ENCODE measurements around the gene COLQ. TPM values are rescaled to one million over a fixed set of nuclear protein-coding genes. Genes with fewer than 3 reads are reported as not detected.
A peak's percentile ranks its signal among the peaks of the same experiment; 100 is the strongest.

Gene COLQ
- total RNA-seq, 1 donor from 2014 or later: 6.1 TPM

DNA sequence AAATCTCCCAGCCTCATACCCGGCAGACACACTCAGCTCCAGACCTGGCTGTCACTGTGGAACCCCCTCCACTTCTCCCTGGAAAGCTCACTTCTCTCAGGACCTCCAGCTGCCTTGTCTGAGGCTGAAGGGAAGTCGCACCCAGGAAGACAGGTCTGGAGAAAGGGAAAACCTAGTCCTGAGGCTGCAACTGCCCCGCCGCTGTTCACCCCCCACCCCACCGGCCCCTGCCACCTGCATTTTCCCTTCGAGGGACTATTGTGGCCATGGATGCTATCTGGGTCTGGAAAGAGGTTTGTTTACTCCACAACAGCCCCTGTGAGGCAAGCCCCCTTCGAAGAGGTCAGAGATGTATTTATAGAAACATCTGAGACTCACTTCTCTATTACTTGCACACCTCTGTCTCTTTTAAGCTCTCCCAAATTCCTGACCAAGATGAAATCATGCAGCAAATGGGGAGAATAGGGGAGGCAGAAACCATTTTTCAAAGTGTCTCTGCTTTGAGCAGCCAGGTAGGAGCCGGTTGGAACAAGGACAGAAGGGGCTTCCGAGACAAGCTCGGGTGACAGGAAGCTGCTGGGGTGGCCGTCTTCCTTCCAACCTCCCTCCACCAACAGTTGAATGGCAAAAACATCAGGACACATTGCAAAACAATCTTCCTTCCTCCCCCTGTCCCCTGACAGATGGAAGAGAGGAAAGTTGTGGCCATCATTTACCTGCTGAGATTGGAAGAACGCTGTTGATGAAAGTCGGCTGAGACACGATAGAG lies 518 bp downstream of the COLQ start:
- no peak for DNase-seq (ENCODE audit: low spot score)

DNA sequence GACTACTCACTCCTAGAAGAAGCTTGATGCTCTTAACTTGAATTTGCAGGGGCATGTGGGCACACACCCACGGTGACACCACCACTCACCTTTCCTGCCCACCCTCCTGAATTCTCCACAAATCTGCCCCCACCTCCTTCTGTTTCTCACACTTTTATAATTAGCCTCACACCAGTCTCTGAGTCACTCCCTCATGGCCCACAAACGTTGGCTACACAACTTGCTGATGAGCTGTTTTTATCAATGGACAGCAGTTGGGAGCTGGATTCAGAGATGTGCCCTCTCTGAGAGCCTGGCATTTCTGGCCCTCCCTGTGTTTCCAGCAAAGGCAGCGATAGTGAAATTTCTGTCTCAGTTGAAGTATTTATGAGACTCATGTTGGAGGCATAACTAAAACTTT lies 1.3 kb downstream of the COLQ start:
- no peak for DNase-seq (ENCODE audit: low spot score)

DNA sequence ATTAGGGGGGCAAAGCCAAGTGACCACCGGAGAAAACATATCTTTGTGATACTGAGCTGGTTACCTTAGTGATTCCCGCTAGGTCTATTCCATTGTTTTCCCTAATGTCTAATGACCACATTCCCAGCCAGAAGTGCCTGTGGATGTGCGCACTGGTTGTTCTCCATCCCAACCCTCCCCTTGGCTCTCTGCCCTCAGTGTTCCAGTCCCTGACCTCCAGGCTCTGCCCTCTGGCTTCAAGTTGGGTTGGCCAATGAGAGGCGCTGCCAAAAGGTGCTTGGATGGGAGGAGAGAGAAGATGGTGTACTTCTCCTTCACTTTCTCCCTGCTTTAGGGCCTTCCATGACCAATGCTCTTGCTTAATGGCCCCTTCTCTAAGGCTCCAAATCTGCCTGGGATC lies 2.4 kb downstream of the COLQ start:
- DNase-seq (ENCODE audit: low spot score): no peak

DNA sequence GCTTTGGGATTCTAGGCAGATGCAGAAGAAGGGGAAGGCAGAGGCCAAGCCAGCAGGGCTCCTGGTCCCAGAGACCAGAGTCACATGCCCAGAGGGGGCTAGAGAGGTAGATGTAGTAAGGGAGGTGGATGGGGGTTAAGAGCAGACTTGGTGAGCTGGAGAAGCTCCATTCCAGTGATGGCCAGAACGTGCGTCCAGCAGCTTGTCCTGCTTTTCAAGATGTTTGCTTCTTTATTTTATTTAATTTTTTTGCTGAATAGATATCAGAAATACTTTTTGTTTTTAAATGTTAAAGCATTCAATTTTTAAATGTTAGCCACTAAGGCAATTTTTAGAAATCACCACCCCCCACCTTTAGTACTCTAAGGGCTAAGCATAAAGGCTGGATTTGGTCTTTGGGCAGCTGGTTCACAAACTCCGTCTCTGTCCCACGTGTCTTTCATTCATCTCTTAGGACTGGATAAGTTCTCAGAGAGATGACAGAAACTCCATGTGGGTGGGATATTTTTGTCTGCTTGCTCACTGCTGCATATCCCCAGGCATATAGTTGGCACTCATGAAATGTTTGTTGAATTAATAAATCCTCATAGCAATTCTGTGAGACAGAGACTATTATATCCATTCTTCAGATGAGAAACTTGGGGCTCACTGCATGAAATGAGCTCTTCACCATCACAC lies 6.7 kb downstream of the COLQ start:
- DNase-seq (ENCODE audit: low spot score): no peak

DNA sequence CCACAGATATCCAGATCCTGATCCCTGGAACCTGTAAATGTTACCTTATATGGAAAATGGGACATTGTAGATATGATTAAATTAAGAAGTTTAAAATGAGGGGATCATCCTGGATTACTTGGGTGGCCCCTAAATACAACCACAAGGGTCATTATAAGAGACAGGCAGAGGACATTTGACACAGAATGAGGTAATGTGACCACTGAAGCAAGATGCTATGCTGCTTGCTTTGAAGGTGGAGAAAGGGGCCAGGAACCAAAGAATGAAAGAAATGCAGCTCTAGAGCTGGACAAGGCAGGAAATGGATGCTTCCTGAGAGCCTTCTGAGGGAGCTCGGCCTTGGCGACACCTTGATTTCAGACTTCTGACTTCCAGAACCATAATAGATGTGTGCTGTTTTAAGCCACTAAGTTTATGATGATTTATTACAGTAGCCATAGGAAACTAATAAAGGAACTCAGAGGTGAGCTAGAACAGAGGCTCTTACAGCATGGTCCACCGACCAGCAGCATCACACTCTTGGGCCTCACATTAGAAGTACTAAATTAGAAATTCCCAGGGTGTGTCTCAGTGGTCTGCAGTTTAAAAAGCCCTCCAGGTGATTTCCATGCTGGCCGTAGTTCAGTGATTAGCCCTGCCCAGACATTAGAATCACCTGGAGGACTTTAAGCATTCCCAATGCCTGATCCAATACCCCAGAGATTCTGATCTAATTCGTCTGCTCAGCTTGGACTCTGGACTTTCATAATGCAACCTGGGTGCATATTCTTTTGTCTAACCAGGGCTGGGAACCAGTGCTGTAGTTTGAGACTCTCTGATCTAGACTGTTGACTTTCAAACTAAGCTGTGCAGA lies 7.5 kb downstream of the COLQ start:
- no peak for DNase-seq (ENCODE audit: low spot score)

DNA sequence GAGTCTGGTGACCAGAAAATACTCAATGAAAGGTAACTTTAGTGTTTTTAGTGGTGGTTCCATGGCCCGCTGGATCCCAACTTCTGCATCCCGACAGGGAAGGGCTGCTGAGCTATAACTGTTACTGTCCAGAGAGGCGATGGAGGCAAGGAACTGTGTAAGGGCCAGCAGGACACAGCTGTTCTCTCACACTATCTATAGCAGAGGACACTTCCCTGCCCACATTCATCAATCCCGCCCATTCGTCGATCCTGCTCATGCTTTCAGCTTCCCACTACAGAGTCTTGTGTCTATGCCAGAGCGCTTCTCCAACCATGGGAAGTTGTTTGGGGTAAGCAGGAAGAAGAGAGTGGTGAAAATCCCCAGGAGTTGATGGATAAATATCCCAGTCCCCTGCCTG lies 8.4 kb downstream of the COLQ start:
- DNase-seq (ENCODE audit: low spot score): no peak

DNA sequence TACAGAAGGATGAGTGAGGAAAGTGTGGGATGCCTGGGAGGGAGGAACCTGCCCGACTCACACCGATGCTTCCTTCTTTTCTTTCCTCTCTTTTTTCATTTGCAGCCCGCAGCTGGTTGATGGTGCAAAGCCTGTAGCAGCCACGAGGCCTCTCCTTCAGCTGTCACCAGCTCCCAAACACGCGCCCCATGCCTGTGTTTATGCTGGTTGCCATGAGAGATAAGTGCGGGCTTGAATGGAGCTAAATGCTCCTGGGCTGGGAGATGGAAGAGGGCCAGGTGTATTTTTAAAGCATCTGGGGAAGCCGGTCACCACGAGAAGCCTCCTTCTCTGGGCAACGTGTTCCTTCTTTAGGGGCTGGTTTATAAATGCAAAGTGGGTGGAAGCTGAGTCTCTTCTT lies 9.3 kb downstream of the COLQ start:
- peak; percentile 48 for DNase-seq (ENCODE audit: low spot score)

DNA sequence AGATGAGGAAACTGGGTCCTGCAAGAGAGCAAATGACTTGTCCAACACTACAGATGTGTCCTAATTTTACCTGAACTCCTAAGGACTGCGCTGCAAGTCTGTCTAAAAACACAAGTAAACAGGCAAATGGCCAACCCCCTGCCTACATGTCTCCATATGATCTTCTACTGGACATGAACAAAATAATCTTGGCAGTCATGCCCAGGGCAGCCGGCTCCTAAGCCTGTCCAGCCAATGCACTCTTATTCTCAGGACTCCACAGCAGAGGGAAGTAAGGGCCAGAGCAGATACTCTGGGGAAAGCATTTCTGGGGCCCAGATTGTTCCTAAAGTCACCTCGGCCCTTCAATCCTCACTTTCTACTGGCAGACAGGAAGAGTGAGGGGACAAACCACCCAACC lies 10.3 kb downstream of the COLQ start:
- DNase-seq (ENCODE audit: low spot score): no peak

DNA sequence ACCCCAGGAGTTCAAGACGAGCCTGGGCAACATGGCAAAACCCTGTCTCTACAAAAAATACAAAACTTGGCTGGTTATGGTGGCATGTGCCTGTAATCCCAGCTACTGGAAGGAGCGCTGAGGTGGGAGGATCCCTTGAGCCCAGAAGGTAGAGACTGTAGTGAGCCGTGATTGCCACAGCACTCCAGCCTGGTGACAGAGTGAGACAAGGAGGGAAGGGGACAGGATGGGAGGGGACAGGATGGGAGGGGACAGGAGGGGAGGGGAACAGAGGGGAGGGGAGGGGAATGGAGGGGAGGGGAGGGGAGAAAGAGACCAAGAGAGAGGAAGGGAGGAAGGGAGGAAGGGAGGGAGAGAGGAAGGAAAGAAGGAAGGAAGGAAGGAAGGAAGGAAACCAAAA lies 11.0 kb downstream of the COLQ start:
- no peak for DNase-seq (ENCODE audit: low spot score)

DNA sequence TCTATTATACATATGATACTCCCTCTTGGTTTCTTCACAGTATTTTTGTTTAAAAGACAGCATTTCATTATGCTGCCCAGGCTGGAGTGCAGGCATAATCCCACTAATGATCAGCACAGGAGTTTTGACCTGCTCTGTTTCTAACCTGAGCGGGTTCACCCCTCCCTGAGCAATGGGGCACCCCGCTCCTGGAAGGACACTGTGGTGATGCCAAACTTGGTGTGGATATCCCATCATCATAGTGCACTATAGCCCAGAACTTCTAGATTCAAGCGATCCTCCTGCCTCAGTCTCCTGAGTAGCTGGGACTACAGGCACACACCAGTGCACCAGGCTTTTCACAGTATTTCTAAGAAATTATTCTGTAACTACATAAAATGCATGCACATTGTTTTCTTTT lies 14.9 kb downstream of the COLQ start:
- no peak for DNase-seq (ENCODE audit: low spot score)

DNA sequence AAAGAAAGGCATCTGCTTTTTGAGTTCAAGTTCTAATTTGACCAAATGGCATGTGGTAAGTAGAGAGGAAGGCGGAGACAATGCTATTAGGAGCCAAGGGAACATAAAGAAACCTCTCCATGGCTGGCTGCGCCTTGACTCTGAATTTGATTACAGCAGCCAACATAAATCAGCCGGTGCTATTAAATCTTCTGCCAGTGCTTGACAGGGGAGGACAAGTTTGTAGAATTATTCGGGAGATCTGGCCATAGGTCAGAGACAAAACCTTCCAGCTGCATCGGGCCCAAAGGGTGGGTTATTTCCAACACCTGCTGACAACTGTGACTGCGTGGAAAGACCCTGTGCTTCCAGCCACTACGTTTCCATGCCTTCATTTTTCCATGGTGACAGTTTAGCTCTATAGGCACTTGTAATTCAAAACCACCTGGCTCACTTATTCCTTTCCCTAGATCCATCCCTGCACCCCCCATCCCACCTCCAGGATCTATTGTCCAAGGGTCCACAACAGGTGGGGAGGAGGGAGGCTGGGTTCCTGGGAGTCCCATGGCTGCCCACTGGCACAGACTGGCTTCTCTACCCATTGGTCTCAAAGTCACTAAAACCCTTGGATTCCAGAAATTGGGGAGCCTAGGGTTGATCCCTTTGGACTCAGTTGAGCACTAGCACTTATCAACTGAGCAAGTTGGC lies 15.9 kb downstream of the COLQ start:
- DNase-seq (ENCODE audit: low spot score): no peak

DNA sequence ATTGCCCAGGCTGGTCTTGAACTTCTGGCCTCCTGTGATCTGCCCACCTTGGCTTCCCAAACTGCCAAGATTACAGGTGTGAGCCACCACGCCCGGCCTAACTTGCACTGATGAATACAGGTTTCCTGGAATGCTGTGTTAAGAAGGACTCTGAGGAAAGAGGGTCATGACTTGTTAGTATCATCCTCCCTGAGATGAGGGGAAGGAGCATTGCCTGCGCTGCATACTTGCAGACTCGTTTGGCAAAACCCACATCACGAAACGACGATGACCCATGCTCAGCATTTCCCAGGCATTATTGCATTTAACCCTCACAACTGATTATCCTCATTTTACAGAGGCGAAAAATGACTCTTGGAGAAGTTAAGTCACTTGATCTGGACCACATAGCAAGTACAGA lies 18.9 kb downstream of the COLQ start:
- DNase-seq (ENCODE audit: low spot score): no peak

DNA sequence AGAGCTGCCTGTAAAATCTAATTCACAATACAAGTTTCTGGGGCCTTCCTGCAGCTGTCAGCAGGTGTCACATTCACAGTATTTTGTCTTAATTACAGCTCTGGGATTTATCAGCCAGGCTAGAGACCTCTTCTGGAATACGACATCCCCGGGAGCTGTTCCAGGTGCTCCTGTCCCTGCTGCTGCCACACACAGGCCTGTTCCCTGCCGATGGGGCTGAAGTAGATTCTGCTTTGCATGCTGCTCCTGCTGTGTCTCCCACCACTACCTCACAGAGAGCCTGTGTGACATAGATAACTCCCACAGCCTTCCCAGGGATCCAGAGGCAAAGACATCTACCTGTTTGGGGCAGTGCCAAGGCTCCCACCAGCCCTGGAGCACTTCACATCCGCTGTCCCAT lies 20.4 kb downstream of the COLQ start:
- no peak for DNase-seq (ENCODE audit: low spot score)

DNA sequence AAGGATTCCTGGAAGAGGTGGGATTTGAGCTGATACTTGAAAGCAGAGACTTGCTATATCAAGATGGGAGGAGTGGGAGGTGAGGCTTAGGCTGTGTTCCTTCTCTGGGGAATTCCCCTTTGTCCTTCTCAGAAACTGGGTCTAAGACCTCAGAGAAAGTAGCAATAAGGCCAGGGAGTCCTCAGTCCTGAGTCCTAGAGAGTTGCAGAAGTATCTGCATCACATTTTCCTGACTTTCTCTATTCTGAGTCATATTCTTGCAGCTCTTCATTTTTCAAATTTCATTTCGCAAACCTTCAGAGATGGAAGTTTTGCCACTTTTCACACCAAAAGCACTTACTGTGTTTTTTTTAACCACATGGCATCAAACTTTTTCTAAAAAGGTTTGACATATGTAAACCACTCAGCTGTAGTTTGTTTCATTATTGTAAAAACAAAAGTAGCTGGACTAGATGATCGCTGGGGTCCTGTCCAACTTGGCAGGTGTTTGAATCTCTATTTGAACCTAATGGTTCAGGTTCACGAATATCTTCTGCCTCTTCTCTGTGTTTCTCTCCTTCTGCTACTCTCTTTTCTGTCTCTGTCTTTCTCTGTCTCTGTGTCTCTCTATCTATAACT lies 21.3 kb downstream of the COLQ start:
- no peak for DNase-seq (ENCODE audit: low spot score)

DNA sequence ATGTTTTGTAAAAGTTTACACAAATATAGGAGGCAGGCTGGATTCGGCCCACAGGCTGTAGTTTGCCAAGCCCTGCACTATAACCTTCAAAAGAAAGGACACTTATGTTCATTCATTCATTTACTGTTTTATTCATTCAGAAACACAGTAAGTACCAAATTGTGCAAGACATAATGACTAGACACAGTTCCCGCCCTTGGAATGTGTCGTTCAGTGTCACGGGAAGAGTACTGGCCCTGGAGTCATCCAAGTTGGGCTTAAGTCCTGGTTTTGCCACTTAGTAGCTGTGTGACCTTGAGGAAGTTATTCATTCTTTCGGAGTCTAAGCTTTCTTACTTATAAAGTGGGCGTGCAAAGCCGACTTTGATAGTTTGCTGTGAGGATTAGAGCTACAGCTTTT lies 22.0 kb downstream of the COLQ start:
- DNase-seq (ENCODE audit: low spot score): no peak

DNA sequence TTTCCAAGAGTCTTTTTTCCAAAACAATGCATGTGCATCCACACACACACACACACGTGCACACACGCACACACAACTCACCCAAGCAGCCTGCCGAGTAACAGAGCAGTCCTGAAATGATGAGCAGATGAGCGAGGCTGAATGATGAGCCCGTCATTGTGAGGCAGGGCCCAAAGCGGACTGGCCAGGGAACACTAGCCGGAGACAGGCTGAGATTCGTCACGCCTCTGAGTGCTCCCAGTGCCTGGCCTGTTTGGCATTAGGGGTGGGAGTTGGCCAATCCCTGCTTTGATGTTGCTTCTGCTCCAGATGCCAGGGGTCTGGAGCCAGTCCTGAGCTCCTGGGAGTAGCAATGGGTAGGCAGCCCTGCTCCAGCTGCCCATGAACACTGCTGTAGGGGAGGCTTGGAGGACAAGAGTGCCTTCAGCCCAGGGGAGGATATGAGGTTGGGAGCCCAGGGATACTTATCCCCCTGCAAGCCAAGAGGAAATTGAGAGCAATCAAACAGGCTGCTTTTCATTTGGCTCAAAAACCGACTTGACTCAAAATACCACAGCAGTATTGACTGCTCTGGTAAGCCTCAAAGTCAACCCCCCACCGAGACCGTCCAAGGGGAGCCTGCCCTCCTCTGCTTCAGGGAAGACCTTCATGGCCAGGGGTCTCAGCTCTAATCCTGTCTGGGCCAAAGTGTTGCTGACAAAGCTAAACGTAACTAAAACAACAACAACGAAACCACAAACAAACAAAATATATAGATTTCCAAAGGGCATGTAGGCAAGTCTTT lies 22.9 kb downstream of the COLQ start:
- DNase-seq (ENCODE audit: low spot score): no peak

DNA sequence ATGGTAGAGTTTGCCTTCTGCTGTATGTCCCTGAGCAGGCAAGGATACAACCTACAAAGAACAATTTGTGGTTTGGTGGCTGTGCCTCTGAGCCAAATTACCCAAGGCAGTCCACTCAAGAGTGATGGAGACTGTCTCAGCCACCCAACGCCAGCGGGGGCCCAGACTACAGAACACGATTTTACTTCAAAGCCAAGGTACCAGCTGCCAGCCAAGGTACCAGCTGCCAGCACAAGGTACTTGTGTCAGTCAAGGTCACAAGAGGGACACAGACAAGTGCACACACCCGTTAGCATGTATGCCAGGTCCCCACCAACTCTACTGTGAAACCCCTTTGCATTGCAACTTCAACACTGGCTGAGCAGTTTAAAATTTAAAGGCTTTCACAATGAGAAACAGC lies 23.5 kb downstream of the COLQ start:
- no peak for DNase-seq (ENCODE audit: low spot score)

DNA sequence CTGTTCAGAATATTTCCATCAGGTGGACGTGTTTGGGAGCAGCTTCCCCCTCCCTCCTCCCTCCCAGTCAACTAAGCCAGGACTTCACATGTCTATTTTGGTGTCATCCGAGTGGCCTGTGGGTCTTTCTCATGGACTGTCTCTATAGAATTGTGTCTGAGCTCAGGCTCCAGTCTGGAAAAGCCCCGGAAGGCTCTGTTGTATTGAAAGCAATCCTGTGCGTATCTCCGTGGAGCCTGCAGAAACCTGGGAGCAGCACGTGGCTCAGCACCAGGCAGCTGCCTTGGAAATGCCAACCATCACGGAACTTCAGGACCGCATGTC lies 25.2 kb downstream of the COLQ start:
- DNase-seq (ENCODE audit: low spot score): no peak

DNA sequence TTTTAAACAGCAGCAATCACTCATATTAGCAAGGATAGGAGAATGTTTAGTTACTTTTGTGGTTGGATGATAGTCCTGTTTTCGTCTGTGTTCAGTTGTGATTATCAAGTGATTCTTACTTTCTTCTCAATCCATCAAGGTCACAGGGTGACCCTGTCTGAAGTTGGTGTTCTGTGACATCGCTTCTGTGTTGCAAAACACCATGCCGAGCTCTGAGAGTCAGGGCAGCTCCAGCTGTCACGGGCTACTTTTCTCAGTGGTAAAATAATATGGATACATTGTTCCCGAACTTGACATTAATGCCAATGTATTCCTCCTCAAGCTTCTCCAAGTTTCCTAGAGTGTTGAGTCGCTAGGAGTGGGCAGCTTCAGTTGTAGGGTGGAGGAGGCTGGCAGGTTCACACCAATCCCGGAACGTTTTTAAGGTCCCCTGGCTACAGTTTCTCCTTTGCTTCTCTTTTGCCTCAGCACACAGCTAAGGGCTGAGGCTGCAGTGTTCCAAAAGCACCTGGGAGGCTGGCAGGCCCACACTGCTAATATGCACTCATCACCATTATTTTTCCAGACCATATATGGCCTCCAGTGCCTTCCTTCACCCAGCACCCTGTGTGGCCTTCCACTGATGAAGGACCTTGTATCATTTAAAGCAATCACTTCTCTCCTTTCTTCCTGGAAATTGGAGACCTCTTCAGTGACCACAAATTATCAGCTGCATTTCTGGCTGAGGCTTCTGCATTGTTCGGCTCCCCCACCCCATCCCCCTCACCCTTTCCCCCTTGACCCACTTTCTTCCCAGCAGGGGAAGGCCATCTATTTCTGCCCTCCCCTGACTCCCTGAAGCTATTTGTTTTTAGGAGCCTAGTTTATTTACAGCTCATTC lies 25.8 kb downstream of the COLQ start:
- DNase-seq (ENCODE audit: low spot score): no peak

DNA sequence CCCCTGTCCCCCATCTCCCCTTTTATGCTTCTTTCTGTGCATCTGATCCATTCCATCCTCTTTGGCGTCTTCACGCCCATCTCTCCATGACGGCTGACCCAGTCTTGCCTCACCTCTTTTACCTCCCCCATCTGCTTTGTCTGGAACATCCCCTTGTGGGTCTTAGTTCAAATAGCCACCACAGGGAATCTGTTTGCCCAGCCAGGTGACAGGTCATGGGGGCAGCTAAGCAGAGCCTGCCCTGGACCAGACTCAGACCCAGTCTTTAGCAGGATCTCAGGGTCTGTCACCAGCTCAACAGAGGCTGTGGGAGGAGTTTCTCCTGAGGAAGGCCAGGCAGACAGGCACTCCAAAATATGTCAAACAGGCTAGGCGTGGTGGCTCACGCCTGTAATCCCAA lies 28.1 kb downstream of the COLQ start:
- DNase-seq (ENCODE audit: low spot score): no peak

Measured in ureter (tissue), 1 donor.